IPS-11a (cell line): ENCODE data around the gene PERCC1.
A peak's percentile ranks its signal among the peaks of the same experiment; 100 is the strongest.
"Not testable (repeated sequence)": the region's sequence is repeated elsewhere in the genome, so short reads cannot be mapped to it uniquely, and the experiment has no call there.

Experiments used
- H3K4me3 ChIP-seq: one replicate; pipeline ENCODE4 v1.5.1; 2013; ENCODE audit warnings: low read depth, low read length, control low read depth

PERCC1 gene

GRCh38 chr16:1466054-1466453 lies 35.2 kb downstream of the PERCC1 start:
- no peak overlapping the region for H3K4me3 ChIP-seq

GRCh38 chr16:1466968-1467521 lies 36.2 kb downstream of the PERCC1 start:
- no peak overlapping the region for H3K4me3 ChIP-seq

- no peak overlapping the region for H3K4me3 ChIP-seq
These were observed 37.5 kb downstream of the PERCC1 start for GRCh38 chr16:1468426-1468810.

- not testable (repeated sequence) for H3K4me3 ChIP-seq
These were observed 38.3 kb downstream of the PERCC1 start for GRCh38 chr16:1469141-1469540.

GRCh38 chr16:1469693-1470201 lies 38.9 kb downstream of the PERCC1 start:
- no peak overlapping the region for H3K4me3 ChIP-seq

- no peak overlapping the region for H3K4me3 ChIP-seq
These were observed 39.8 kb downstream of the PERCC1 start for GRCh38 chr16:1470481-1471251.

- no peak overlapping the region for H3K4me3 ChIP-seq
These were observed 40.8 kb downstream of the PERCC1 start for GRCh38 chr16:1471569-1472194.

DNA sequence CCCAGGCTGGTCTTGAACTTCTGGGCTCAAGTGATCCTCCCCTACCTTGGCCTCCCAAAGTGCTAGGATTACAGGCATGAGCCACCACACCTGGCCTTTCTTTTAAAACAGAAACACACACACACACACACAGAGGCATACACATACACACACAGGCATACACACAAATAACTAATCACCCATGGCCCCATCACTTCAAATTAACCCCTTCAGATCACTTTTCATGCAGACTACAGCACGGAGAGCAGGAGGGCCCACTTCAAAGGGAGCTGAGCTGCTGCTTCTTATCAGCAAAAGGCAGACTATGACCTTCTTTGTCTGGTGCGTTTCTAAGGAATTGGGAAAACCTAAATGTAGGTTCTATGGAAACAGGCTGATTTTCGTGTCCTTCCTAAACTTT lies 42.1 kb downstream of the PERCC1 start:
- no peak overlapping the region for H3K4me3 ChIP-seq

GRCh38 chr16:1474082-1474795 lies 43.4 kb downstream of the PERCC1 start:
- peak overlapping the region; percentile 62 for H3K4me3 ChIP-seq

DNA sequence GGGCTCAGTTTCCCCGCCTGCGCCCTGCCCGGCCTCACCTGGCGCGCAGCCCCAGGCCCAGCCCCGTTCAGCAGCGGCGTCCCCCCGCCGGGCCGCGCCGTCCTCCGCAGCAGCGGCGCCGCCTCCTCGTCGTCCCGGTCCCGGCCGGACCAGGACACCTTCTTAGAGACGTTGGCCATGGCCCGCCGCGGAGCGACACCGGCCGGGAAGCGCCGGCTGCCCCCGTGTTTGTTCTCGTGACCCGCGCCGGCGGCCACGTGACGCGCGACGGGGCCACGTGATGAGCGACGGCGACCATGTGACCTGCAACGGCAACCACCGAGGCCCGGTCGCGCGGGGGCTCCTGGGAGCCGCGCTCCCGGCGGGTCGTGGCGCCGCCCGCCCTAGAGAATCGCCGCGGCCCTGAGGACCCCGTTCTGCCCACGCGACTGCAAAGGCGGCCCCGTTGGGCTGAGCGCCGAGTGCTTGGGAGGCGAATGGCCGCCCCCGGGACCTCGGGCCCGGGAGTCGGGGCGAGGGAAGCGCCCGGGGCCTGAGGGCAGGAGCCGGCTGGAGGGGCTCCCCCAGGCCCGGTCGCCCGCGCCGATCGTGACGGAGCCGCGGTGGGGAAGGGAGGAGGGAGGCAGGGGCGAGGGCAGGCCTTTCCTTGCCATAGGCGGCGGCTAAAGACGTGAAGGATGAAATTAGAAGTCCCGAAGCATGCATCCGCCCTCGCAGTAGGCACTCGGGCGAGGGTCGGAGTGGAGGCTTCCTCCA lies 44.1 kb downstream of the PERCC1 start, which contains the start of gene CLCN7:
CLCN7 (minus strand) TSS at position 233 of the 756 bp plus-strand sequence; CDS start at position 179, 54 bp downstream.
- H3K4me3 ChIP-seq = peak within 1 kb of the TSS; percentile 62

DNA sequence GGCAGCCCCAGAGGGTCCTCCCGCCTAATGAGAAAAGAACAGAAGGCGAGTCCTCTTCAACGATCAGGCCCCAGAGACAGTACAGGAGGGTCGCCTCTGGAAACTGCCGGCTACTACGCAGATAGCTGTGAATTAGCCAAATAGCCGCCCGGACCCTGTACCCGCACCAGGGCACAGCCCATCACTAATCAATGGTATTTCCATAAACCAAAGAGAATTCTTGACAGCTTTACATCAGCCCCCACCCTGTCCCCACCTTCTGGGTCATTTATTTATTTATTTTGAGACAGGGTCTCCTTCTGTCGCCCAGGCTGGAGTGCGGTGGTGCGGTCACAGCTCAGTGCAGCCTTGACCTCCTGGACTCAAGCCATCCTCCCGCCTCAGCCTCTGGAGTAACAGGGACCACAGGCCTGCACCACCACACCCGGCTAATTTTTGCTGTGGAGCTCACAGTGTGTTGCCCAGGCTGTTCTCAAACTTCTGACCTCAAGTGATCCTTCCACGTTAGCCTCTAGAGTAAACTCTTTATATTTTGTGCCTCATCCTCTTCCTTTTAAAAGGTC lies 44.8 kb downstream of the PERCC1 start:
- H3K4me3 ChIP-seq = peak overlapping the region; percentile 62

- no peak overlapping the region for H3K4me3 ChIP-seq
These were observed 46.2 kb downstream of the PERCC1 start for GRCh38 chr16:1477033-1477432.

DNA sequence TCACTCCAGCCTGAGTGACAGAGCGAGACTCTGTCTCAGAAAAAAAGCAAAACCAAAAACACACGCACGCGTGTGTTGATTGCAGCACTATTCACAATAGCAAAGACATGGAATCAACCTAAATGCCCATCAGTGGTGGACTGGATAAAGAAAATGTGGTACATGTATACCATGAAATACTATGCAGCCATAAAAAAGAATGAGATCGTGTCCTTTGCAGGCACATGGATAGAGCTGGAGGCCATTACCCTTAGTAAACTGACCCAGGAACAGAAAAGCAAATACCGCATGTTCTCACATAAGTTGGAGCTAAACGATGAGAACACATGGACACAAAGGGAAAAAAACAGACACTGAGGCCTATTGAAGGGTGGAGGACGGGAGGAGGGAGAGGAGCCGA lies 48.1 kb downstream of the PERCC1 start:
- H3K4me3 ChIP-seq = not testable (repeated sequence)

- no peak overlapping the region for H3K4me3 ChIP-seq
These were observed 51.3 kb downstream of the PERCC1 start for GRCh38 chr16:1481906-1482835.
